ENCODE data around the gene SPRED3.
"Not testable (repeated sequence)": the region's sequence is repeated elsewhere in the genome, so short reads cannot be mapped to it uniquely, and the experiment has no call there.

SPRED3 gene

GRCh38 chr19:38420935-38421334 lies 32.4 kb downstream of the SPRED3 start:
- DNase-seq (ENCODE audit: low spot score): no peak

DNA sequence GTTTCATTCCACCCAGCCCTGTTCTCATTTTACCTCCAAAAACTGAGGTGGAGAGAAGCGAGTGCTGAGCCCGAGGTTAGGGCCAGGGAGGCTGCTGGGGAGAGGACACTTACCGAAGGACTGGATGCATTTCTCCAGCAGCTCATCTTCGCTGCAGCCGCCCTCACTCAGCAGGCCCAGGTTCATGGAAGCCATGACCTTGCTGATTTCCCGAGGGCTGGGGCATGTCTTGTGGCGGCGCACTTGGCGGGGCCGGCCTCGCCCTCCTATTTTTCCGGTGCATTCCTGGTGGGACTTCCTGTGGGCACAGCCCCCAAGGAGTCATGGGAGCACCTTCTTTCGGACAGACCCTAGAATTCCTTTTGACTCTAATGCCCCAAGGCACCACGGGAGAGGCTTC lies 33.4 kb downstream of the SPRED3 start:
- DNase-seq (ENCODE audit: low spot score): no peak

- no peak for DNase-seq (ENCODE audit: low spot score)
Observed at GRCh38 chr19:38422438-38422837, 33.9 kb downstream of the SPRED3 start.

DNA sequence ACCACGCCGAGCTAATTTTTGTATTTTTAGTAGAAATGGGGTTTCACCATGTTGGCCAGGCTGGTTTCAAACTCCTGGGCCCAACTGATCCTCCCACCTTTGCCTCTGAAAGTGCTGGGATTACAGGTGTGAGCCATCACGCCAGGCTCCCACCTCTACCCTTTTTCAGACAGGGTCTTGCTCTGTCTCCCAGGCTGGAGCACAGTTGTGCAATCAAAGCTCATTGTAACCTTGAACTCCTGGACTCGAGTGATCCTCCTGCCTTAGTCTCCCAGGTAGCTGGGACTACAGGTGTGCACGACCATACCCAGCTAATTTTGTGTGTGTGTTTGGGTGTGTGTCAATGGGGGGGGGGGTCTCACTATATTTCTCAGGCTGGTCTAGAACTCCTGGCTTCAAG lies 35.8 kb downstream of the SPRED3 start:
- DNase-seq (ENCODE audit: low spot score): no peak

GRCh38 chr19:38425222-38425809 lies 36.8 kb downstream of the SPRED3 start:
- no peak for DNase-seq (ENCODE audit: low spot score)

- no peak for DNase-seq (ENCODE audit: low spot score)
Observed at GRCh38 chr19:38425810-38426466, 37.4 kb downstream of the SPRED3 start, which contains the start of gene RASGRP4. Gene RASGRP4, minus strand, starts transcription at chr19:38426219. Its CDS starts 128 bp downstream, at chr19:38426091.

- DNase-seq (ENCODE audit: low spot score): not testable (repeated sequence)
Observed at GRCh38 chr19:38427035-38427677, 38.7 kb downstream of the SPRED3 start.

GRCh38 chr19:38429055-38429810 lies 40.7 kb downstream of the SPRED3 start:
- no peak for DNase-seq (ENCODE audit: low spot score)

GRCh38 chr19:38429811-38430156 lies 41.3 kb downstream of the SPRED3 start:
- no peak for DNase-seq (ENCODE audit: low spot score)

- DNase-seq (ENCODE audit: low spot score): no peak
Observed at GRCh38 chr19:38430931-38431330, 42.4 kb downstream of the SPRED3 start.

GRCh38 chr19:38433268-38433733 lies 44.8 kb downstream of the SPRED3 start, which contains the start of gene RYR1:
Gene RYR1, plus strand, starts transcription at chr19:38433691. Its CDS starts 139 bp downstream, at chr19:38433830.
- DNase-seq (ENCODE audit: low spot score): no peak

DNA sequence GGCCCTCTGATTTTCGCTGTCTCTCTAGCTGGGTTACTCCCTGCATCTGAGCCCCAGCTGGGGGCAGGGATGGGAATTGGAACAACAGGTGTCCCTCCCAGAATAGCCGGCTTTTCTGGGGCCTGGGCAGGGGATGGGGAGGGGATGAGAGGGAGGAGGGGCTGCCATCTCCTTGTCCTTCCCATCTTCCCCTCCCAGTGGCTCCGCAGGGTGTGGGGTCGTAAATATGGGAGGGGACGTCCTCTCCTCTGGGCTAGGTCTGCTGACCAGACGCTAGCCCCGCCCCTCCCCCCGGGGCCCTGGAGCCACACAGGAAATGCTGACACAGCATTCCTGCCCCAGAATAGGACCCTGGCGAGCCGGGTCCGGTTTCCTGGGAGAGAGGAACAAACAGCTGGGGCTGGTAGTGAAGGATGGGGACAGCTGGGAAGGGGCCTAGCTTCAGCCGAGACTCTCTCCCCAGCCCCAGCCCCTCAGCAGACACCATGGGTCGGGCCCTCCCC lies 46.1 kb downstream of the SPRED3 start:
- DNase-seq (ENCODE audit: low spot score): no peak

DNA sequence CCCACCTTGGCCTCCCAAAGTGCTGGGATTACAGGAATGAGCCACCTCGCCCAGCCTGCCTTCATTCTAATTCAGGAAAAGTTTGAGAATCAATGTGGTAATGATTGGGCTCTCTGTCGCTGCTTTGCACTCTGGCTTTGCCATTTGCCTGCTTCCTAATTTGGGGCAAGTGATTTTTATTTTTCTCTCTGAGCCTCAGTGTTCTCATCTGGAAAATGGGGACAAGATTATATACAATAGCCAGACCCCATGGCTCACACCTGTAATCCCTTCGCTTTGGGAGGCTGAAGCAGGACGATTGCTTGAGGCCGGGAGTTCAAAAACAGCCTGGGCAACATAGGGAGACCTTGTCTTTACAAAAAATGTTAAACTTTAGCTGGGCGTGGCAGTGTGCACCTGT lies 48.8 kb downstream of the SPRED3 start:
- no peak for DNase-seq (ENCODE audit: low spot score)

DNA sequence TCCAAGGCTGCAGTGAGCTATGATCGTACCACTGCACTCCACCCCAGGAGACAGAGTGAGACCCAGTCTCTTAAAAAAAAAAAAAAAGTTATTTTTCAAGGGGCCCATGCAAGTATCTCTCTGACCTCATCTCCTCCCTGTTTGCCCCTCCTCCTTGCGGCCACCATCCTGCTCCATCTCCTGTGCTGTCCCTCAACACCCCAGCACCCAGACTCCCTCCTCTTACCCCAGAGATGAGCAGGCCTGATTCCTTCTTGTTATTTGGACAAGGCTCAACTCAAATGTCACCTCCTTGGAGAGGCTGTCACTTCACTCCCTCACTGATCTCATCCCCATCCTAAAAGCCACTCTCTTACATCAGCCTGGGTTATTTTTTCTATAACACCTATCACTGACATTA lies 49.4 kb downstream of the SPRED3 start:
- no peak for DNase-seq (ENCODE audit: low spot score)

GRCh38 chr19:38440592-38440991 lies 52.1 kb downstream of the SPRED3 start:
- DNase-seq (ENCODE audit: low spot score): no peak

GRCh38 chr19:38441657-38442348 lies 53.3 kb downstream of the SPRED3 start:
- no peak for DNase-seq (ENCODE audit: low spot score)

DNA sequence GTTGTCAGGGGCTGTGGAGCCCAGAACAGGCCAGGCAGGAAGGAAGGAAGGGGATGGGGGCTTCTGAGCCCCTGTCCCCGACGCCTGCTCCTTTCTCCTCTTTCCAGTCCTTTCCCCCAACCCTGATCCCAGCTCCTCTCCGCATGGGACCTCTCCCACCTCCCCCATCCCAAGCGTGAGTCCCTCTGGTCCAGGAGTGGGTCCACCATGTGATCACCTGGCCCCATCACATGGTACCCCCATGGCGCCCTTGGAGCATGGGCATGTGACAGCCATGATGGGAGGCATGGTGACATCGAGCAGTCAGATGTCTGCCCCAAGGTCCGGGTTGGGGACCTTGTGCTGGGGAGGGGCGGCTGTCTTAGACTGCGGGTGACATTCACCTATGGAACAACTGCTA lies 54.2 kb downstream of the SPRED3 start:
- no peak for DNase-seq (ENCODE audit: low spot score)

DNA sequence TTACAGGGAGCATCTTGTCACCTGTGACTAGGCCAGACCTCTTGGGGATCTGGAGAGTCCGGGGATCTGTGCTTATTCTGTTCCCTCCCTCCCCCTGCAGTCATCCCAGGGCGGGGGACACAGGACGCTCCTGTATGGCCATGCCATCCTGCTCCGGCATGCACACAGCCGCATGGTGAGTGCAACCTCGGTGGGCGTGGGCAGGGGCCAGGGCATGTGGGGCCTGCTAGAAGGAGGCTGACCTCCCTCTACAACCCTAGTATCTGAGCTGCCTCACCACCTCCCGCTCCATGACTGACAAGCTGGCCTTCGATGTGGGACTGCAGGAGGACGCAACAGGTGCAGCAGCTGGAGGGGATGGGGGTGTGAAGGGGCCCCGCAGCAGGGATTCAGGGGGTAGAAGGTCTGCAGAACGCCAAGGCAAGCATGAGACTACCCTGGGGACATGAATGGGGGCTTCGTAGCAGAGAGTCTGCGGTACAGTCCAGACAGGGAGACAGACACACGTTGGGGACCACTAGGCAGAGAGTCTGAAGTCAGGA lies 55.0 kb downstream of the SPRED3 start:
- DNase-seq (ENCODE audit: low spot score): no peak

DNA sequence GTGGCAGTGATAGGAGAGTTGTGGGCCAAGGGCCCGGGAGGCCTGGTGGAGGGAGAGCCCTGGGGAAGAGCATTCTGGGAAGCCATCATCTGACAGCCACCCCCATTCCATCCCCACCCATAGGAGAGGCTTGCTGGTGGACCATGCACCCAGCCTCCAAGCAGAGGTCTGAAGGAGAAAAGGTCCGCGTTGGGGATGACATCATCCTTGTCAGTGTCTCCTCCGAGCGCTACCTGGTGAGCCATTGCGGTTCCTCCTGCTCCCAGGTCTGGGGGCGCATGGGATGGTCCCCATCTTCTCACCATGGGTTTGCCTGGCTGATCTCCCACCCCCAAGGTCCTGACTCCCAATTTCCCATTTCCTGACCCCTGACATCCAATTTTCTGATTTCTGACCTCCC lies 55.5 kb downstream of the SPRED3 start:
- DNase-seq (ENCODE audit: low spot score): no peak

GRCh38 chr19:38445362-38445761 lies 56.9 kb downstream of the SPRED3 start:
- DNase-seq (ENCODE audit: low spot score): no peak

GRCh38 chr19:38448225-38448624 lies 59.7 kb downstream of the SPRED3 start:
- no peak for DNase-seq (ENCODE audit: low spot score)
